HG03025 (cell line): ENCODE data around the gene MAP1LC3A.

Source experiments
- ATAC-seq: cut with Tn5 transposase; IDR thresholded peaks from one replicate; pipeline ENCODE4 v1.9.1; 2021; ENCODE audit warnings: mild to moderate bottlenecking, moderate library complexity; ENCODE audit not compliant: unreplicated experiment, low FRiP score

Gene MAP1LC3A

DNA sequence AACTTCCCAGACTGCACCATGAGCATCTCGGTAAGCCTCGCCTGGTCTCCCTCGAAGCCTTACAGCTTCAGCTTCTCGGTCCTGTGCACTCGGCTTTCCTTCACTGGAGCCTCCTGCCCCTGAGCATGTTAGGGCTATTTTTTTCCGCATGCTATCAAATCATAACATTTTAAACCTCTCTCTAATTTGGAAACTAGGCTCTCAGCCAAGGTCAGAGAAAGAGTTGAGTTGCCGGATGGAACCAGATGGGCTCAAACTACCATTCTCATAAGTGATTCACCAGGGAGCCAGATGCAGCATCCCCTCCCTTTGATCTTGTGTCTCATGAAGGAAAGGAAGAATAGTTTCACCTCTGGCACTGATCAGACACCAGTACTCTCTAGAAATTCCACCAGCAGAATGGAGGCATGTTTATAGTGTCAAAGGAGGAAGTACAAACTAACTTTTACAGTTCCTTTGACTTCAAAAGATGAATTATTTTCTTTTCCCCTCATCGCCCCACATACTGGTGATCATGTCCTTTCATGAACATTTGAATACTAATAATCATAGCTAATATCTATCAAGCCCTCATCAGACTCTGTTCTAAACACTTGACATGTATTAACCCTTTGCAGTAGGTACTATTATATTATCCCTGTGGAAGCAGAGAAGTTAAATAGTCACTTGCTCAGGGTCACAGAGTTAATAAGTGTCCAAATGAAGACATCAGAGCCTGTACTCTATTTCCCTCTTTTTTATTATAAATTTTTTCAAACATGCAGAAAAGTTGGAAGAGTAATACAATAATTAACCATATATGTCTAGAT, 46.7 kb downstream of the MAP1LC3A start:
- no peak for ATAC-seq

DNA sequence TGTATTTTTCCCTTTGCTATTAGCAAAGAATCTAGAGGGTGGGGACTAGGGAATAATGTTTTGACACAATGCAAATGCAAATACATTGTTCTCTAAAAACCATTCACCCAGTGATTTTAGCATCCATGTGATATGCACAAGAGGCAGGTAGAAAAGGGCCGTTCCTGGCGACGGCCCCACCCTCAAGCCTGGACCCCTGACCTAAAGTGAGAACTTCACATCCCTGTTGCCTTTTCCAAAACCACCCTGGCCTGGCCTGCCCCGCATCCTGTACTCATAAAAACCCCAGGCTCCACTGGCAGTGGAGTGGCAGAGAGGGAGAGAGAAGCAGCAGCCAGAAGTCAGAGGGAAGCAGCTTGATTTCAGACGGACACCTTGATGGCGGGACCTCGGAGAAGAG, 48.5 kb downstream of the MAP1LC3A start:
- no peak for ATAC-seq
